ENCODE results near the gene ADIRF. TPM values are rescaled to one million over a fixed set of nuclear protein-coding genes. Genes with fewer than 3 reads are reported as not detected.

The ADIRF gene
- total and polyA plus RNA-seq, 9 of the 15 experiments (the other 6 are each of a cell fraction or from before 2014, with no cell fraction given) = 0.08 TPM; not detected in 8

- Histone ChIP-seq H4K20me1 (replicated peaks; ENCODE audit: control insufficient read depth, insufficient read depth, low read length) (no peaks in the 10 kb centered on the region), H3K9ac (ENCODE audit: insufficient read depth in 1 of 2, low read depth in 2 of 2, low read length in 2 of 2) (no peak overlapping the region), H3K9me1 (ENCODE audit: control insufficient read depth, insufficient read depth, low read length) (no peaks in the 10 kb centered on the region), H3K4me1 (replicated peaks in 1 of 2; ENCODE audit: control insufficient read depth in 2 of 2, insufficient read depth in 2 of 2, low read length in 2 of 2) (no peaks in the 10 kb centered on the region), H2AFZ (ENCODE audit: low read depth, low read length) (no peak overlapping the region), H3K4me3 (no peak overlapping the region), H3K27ac (ENCODE audit: extremely low read depth, low read depth, low read length) (no peak overlapping the region), H3K27me3 (ENCODE audit: control insufficient read depth in 2 of 2, insufficient read depth in 2 of 2, low read length in 2 of 2) (no peaks in the 10 kb centered on the region), H3K36me3 (ENCODE audit: control insufficient read depth, insufficient read depth, low read length) (no peaks in the 10 kb centered on the region), H3K4me2 (ENCODE audit: insufficient read depth, low read length) (no peak overlapping the region), H3K9me3 (replicated peaks; ENCODE audit: control insufficient read depth, insufficient read depth, low read depth, low read length) (no peaks in the 10 kb centered on the region), H3K79me2 (ENCODE audit: control insufficient read depth, insufficient read depth, low read length) (no peaks in the 10 kb centered on the region)
- TF ChIP-seq ARID2 (IDR thresholded peaks at IDR 0.05) (no peak), GTF3C2 (IDR thresholded peaks at IDR 0.05; ENCODE audit: borderline replicate concordance, extremely low read depth, insufficient read length) (no peak), CBX5 (IDR thresholded peaks at IDR 0.05; ENCODE audit: borderline replicate concordance, low read depth) (no peak), PATZ1 (CRISPR knock-in tag; IDR thresholded peaks at IDR 0.05; ENCODE audit: borderline replicate concordance) (no peak), PHTF2 (CRISPR knock-in tag; IDR thresholded peaks at IDR 0.05) (no peak), BRCA1 (IDR thresholded peaks at IDR 0.05) (no peak), BRCA1 (CRISPR knock-in tag; IDR thresholded peaks at IDR 0.05) (no peak)
- no peak for FAIRE-seq
- no peak for DNase-seq (ENCODE audit: extremely low read depth in 1 of 4, low spot score in 3 of 4)
- WGBS (ENCODE audit: insufficient coverage, low coverage, missing lambda C conversion rate) = 83% methylated on average over 12 of the region's 15 CpGs
- BruUV-seq (replicated peaks) = no TSS peak
- ChIA-PET POLR2A (no interaction called here), CTCF (ENCODE audit: low intra/inter-chr PET ratio) (no interaction called here)
- no peak for ATAC-seq
- intact Hi-C loops (cut with micrococcal nuclease) = no loop called here
- in situ Hi-C loops (cut with MboI) = no loop called here
These were observed 38.6 kb upstream of the ADIRF start for GRCh38 chr10:86929468-86930380.

Data from K562 (cell line).